Measurements from ENCODE around the gene CCDC15. TPM values are rescaled to one million over a fixed set of nuclear protein-coding genes. Genes with fewer than 3 reads are reported as not detected.

CCDC15 gene
- total and polyA plus RNA-seq, 2 experiments from 2014 or later, result 1.1 to 2.3 TPM

- WGBS (ENCODE audit: low lambda C conversion rate, missing lambda C conversion rate), result 95% methylated on average over 2 of the region's 2 CpGs
These were observed 51.5 kb downstream of the CCDC15 start for GRCh38 chr11:125005491-125005890.

DNA sequence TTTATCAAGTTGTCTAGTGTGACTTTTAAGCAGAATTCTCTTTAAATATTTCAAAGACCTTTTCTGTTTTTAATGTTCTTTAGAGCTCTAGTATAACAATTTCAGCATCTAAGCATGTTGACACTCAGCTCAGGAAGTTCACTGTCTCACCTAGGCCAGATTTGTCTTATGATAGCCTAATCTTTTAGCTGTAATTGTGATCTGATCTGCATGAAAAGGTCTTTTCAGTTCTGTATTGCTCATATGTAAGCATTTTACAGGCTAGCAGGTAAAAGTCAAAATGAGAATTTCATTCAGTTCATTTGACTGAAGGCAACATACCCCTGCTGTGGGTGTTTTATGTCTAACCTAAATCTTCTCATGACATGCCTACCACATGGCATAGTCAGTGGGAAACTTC, 62.4 kb downstream of the CCDC15 start:
- DNase-seq (ENCODE audit: low spot score), result no peak
- H3K27ac ChIP-seq, result no peak overlapping the region
- no peak overlapping the region for H3K4me2 ChIP-seq
- TF ChIP-seq CTCF (IDR thresholded peaks at IDR 0.05; ENCODE audit: poor library complexity) (no peak), EZH2 (IDR thresholded peaks at IDR 0.05; ENCODE audit: borderline replicate concordance) (no peak), EZH2phosphoT487 (IDR thresholded peaks at IDR 0.05; ENCODE audit: low read depth, severe bottlenecking, unreplicated experiment) (no peak)
- no peaks in the 10 kb centered on the region for H3K9me2 ChIP-seq (replicated peaks; ENCODE audit: insufficient read depth)
- no peak overlapping the region for H2AFZ ChIP-seq
- no peak overlapping the region for H3K4me3 ChIP-seq
- no peaks in the 10 kb centered on the region for H3K79me2 ChIP-seq
- H3K36me3 ChIP-seq (replicated peaks; ENCODE audit: insufficient read depth, low read depth), result no peaks in the 10 kb centered on the region
- H3K9me3 ChIP-seq (ENCODE audit: low read depth), result no peaks in the 10 kb centered on the region
- H3K4me1 ChIP-seq (ENCODE audit: insufficient read depth), result no peaks in the 10 kb centered on the region
- no peaks in the 10 kb centered on the region for H4K20me1 ChIP-seq (ENCODE audit: insufficient read depth, poor library complexity, severe bottlenecking)
- no peaks in the 10 kb centered on the region for H3K27me3 ChIP-seq

More at GRCh38 chr11:125005491-125005890, 51.5 kb downstream of the CCDC15 start:
- TF ChIP-seq CTCF (IDR thresholded peaks at IDR 0.05; ENCODE audit: poor library complexity) (no peak), EZH2phosphoT487 (IDR thresholded peaks at IDR 0.05; ENCODE audit: low read depth, severe bottlenecking, unreplicated experiment) (no peak), EZH2 (IDR thresholded peaks at IDR 0.05; ENCODE audit: borderline replicate concordance) (no peak)
- H3K9me2 ChIP-seq (replicated peaks; ENCODE audit: insufficient read depth), result no peaks in the 10 kb centered on the region
- no peaks in the 10 kb centered on the region for H3K4me1 ChIP-seq (ENCODE audit: insufficient read depth)
- no peaks in the 10 kb centered on the region for H3K27me3 ChIP-seq
- no peak overlapping the region for H3K4me2 ChIP-seq
- H3K27ac ChIP-seq, result no peak overlapping the region
- no peak overlapping the region for H2AFZ ChIP-seq
- H3K36me3 ChIP-seq (replicated peaks; ENCODE audit: insufficient read depth, low read depth), result no peaks in the 10 kb centered on the region
- no peaks in the 10 kb centered on the region for H3K9me3 ChIP-seq (ENCODE audit: low read depth)
- H4K20me1 ChIP-seq (ENCODE audit: insufficient read depth, poor library complexity, severe bottlenecking), result no peaks in the 10 kb centered on the region
- H3K79me2 ChIP-seq, result no peaks in the 10 kb centered on the region
- H3K4me3 ChIP-seq, result no peak overlapping the region
- DNase-seq (ENCODE audit: low spot score), result no peak

- Histone ChIP-seq H3K9me3 (ENCODE audit: low read depth) (no peaks in the 10 kb centered on the region), H2AFZ (no peak overlapping the region), H4K20me1 (ENCODE audit: insufficient read depth, poor library complexity, severe bottlenecking) (no peaks in the 10 kb centered on the region), H3K27me3 (no peaks in the 10 kb centered on the region), H3K4me1 (ENCODE audit: insufficient read depth) (no peaks in the 10 kb centered on the region), H3K79me2 (no peaks in the 10 kb centered on the region), H3K9me2 (replicated peaks; ENCODE audit: insufficient read depth) (no peaks in the 10 kb centered on the region), H3K4me2 (no peak overlapping the region), H3K4me3 (no peak overlapping the region), H3K27ac (no peak overlapping the region), H3K36me3 (replicated peaks; ENCODE audit: insufficient read depth, low read depth) (no peaks in the 10 kb centered on the region)
- no peak for DNase-seq (ENCODE audit: low spot score)
- WGBS (ENCODE audit: low lambda C conversion rate, missing lambda C conversion rate), result 64% methylated on average over 2 of the region's 2 CpGs
- TF ChIP-seq EZH2 (IDR thresholded peaks at IDR 0.05; ENCODE audit: borderline replicate concordance), result no peak
- TF ChIP-seq CTCF (IDR thresholded peaks at IDR 0.05; ENCODE audit: poor library complexity), result no peak
- TF ChIP-seq EZH2phosphoT487 (IDR thresholded peaks at IDR 0.05; ENCODE audit: low read depth, severe bottlenecking, unreplicated experiment), result no peak
These were observed 66.3 kb downstream of the CCDC15 start for GRCh38 chr11:125020342-125020741.

GRCh38 chr11:125022551-125022950, 68.5 kb downstream of the CCDC15 start:
- H3K4me1 ChIP-seq (ENCODE audit: insufficient read depth), result no peaks in the 10 kb centered on the region
- no peak overlapping the region for H3K27ac ChIP-seq
- H3K4me2 ChIP-seq, result no peak overlapping the region
- no peaks in the 10 kb centered on the region for H3K79me2 ChIP-seq
- H3K9me2 ChIP-seq (replicated peaks; ENCODE audit: insufficient read depth), result no peaks in the 10 kb centered on the region
- no peak overlapping the region for H2AFZ ChIP-seq
- no peaks in the 10 kb centered on the region for H3K36me3 ChIP-seq (replicated peaks; ENCODE audit: insufficient read depth, low read depth)
- H4K20me1 ChIP-seq (ENCODE audit: insufficient read depth, poor library complexity, severe bottlenecking), result no peaks in the 10 kb centered on the region
- H3K4me3 ChIP-seq, result no peak overlapping the region
- no peaks in the 10 kb centered on the region for H3K27me3 ChIP-seq
- H3K9me3 ChIP-seq (ENCODE audit: low read depth), result no peaks in the 10 kb centered on the region
- DNase-seq (ENCODE audit: low spot score), result no peak
- TF ChIP-seq CTCF (IDR thresholded peaks at IDR 0.05; ENCODE audit: poor library complexity) (no peak), EZH2 (IDR thresholded peaks at IDR 0.05; ENCODE audit: borderline replicate concordance) (no peak), EZH2phosphoT487 (IDR thresholded peaks at IDR 0.05; ENCODE audit: low read depth, severe bottlenecking, unreplicated experiment) (no peak)
